GM12878 (cell line): ENCODE data around the gene SOBP. TPM values are rescaled to one million over a fixed set of nuclear protein-coding genes. Genes with fewer than 3 reads are reported as not detected.

Experiments
- ATAC-seq: fragments of 200-7000 bp; cut with Tn5 transposase; 3 replicates; pipeline ENCODE4 v1.9.1; 2020; ENCODE audit warnings: mild to moderate bottlenecking, moderate library complexity
- BruUV-seq: library from RNA; stranded (reverse); fragments of 400-500 nt; replicated peaks from 2 replicates; lab custom pipeline; 2021; lab: Mats Ljungman, UMichigan
- CTCF ChIA-PET: fragments of 300-600 bp; sonication (Branson Sonifier 250); formaldehyde crosslinking; extraction: SDS; loops from one replicate; lab custom pipeline; 2021; ENCODE audit warnings: inconsistent platforms; lab: Yijun Ruan, JAX
- POLR2A ChIA-PET: fragments of 350-600 bp; formaldehyde crosslinking; extraction: SDS; loops from one replicate; lab custom pipeline; 2021; ENCODE audit warnings: inconsistent platforms; lab: Charles Lee
- RAD21 ChIA-PET: fragments of 300-600 bp; sonication (Branson Sonifier 250); formaldehyde crosslinking; loops from one replicate; lab custom pipeline; 2023; ENCODE audit warnings: antibody characterized with exemption; ENCODE audit not compliant: unreplicated experiment; lab: Charles Lee
- SMC1A ChIA-PET: fragments of 300-600 bp; sonication (Branson Sonifier 250); formaldehyde crosslinking; loops from one replicate; lab custom pipeline; 2023; ENCODE audit not compliant: unreplicated experiment, uncharacterized antibody; lab: Charles Lee
- DNase-seq: peaks from one replicate; pipeline ENCODE4 v3.0.0-alpha.2; 2011; ENCODE audit warnings: low read depth, low spot score
- FAIRE-seq: peaks from 3 replicates; lab custom pipeline; 2011; peaks lifted over from hg19 to GRCh38; lab: Jason Lieb, UNC
- H2AFZ ChIP-seq: 2 replicates; pipeline ENCODE4 v1.6.0; 2011; ENCODE audit warnings: low read depth, low read length, control low read depth; ENCODE audit not compliant: control insufficient read depth
- H3K27ac ChIP-seq: 2 replicates; pipeline ENCODE4 v1.5.1; 2011; ENCODE audit warnings: control low read depth; ENCODE audit not compliant: control insufficient read depth, insufficient read depth
- H3K27me3 ChIP-seq, 2 experiments: replicated peaks in 1 of 2; 2 replicates each; pipeline versions ENCODE4 v1.6.0 to v1.6.1; 2011; ENCODE audit warnings: low read length in 1 of 2; ENCODE audit not compliant: control insufficient read depth in 2 of 2, insufficient read depth in 2 of 2
- H3K36me3 ChIP-seq, 2 experiments: 2 replicates each; pipeline ENCODE4 v1.5.1; 2011; ENCODE audit warnings: low read length in 1 of 2; ENCODE audit not compliant: control insufficient read depth in 2 of 2, insufficient read depth in 2 of 2
- H3K4me1 ChIP-seq: 2 replicates; pipeline ENCODE4 v1.6.1; 2011; ENCODE audit warnings: mild to moderate bottlenecking, low read length, moderate library complexity, mixed read lengths; ENCODE audit not compliant: control insufficient read depth, insufficient read depth
- H3K4me2 ChIP-seq: 2 replicates; pipeline ENCODE4 v1.6.0; 2011; ENCODE audit warnings: control low read depth; ENCODE audit not compliant: control insufficient read depth, insufficient read depth
- H3K4me3 ChIP-seq: fragments of 200-600 bp; sonication (generic); 2 replicates; pipeline ENCODE4 v1.5.1; 2016
- H3K79me2 ChIP-seq: 2 replicates; pipeline ENCODE4 v1.6.0; 2011; ENCODE audit warnings: low read length; ENCODE audit not compliant: control insufficient read depth, insufficient read depth
- H3K9ac ChIP-seq: 2 replicates; pipeline ENCODE4 v1.8.0; 2011; ENCODE audit warnings: low read length, control low read depth, mixed read lengths; ENCODE audit not compliant: control insufficient read depth, insufficient read depth
- H3K9me3 ChIP-seq: replicated peaks from 3 replicates; pipeline ENCODE4 v1.5.1; 2011; ENCODE audit warnings: mild to moderate bottlenecking, low read length; ENCODE audit not compliant: control insufficient read depth, insufficient read depth
- H4K20me1 ChIP-seq: 2 replicates; pipeline ENCODE4 v1.6.0; 2011; ENCODE audit not compliant: control insufficient read depth, insufficient read depth
- EZH2 ChIP-seq: IDR thresholded peaks from 2 replicates; pipeline ENCODE4 v1.6.1; 2012; ENCODE audit warnings: low read depth, mild to moderate bottlenecking, control low read depth, inconsistent platforms, low read length, borderline replicate concordance; ENCODE audit not compliant: control insufficient read depth
- HDAC6 ChIP-seq: fragments of 200-600 bp; sonication (generic); IDR thresholded peaks from one replicate; pipeline ENCODE4 v1.8.0; 2017; ENCODE audit warnings: antibody characterized with exemption; ENCODE audit not compliant: unreplicated experiment
- HDGF ChIP-seq: fragments of 450-650 bp; IDR thresholded peaks from 2 replicates; pipeline ENCODE4 v1.6.1; 2016; ENCODE audit warnings: antibody characterized with exemption
- POLR2A ChIP-seq: IDR thresholded peaks from 2 replicates; pipeline ENCODE4 v1.6.1; 2011; ENCODE audit warnings: low read depth, mild to moderate bottlenecking, low read length
- SUZ12 ChIP-seq: fragments of 200-600 bp; sonication (generic); IDR thresholded peaks from one replicate; pipeline ENCODE4 v1.6.1; 2018; ENCODE audit warnings: antibody characterized with exemption, mild to moderate bottlenecking; ENCODE audit not compliant: unreplicated experiment
- WGBS: methylation state at CpG from one replicate; pipeline ENCODE4 v1.1.6; 2016; ENCODE audit warnings: low lambda C conversion rate; ENCODE audit not compliant: insufficient replicate concordance, insufficient coverage; ENCODE audit errors: missing lambda C conversion rate; 5-methylcytosine and 5-hydroxymethylcytosine counted together
- in situ Hi-C: fragments of 300-500 bp; cut with MboI; formaldehyde crosslinking; loops from 9 replicates; pipeline ENCODE4 v1.14.3; 2018; ENCODE audit warnings: mixed read lengths
- intact Hi-C: fragments of 100-400 bp; cut with micrococcal nuclease; formaldehyde crosslinking; loops from one replicate; pipeline ENCODE4 v1.14.2; 2022; ENCODE audit not compliant: unreplicated experiment
- polyA plus RNA-seq, 11 experiments: library from polyadenylated mRNA; depleted of rRNA in 4 of 11; unstranded in 6 of 11; stranded (reverse) in 5 of 11; fragments of >200 nt; fragmentation: Nextera tagmentation in 4 of 11; fragmentation: Illumina TruSeq in 1 of 11; extraction: Ambion mirVana in 4 of 11; extraction: Trizol in 1 of 11; gene quantifications; 1 replicate in 1 of 11; 2 replicates in 10 of 11; pipeline versions ENCODE4 v1.2.1 to v1.2.3, GENCODE V29; 2011 to 2016; ENCODE audit warnings: inconsistent platforms in 2 of 11, missing spikeins in 2 of 11, low read depth in 1 of 11
- total RNA-seq, 4 experiments: library from RNA; depleted of rRNA in 3 of 4; stranded (reverse); fragments of >200 nt in 3 of 4; fragmentation: Illumina TruSeq in 1 of 4; extraction: Trizol in 1 of 4; gene quantifications; 2 replicates each; pipeline versions ENCODE4 v1.2.1 to v1.2.3, GENCODE V29; 2013 to 2021
- TF ChIP-seq, protein P1 (sequence below): IDR thresholded peaks from 2 replicates; pipeline ENCODE4 v1.6.1; 2011; ENCODE audit warnings: mild to moderate bottlenecking, low read depth, low read length, moderate library complexity; ENCODE audit not compliant: insufficient replicate concordance
- TF ChIP-seq, protein P2 (sequence below): IDR thresholded peaks from 2 replicates; pipeline ENCODE4 v1.6.1; 2012; ENCODE audit warnings: improper control_type of control experiment, low read depth, low read length; ENCODE audit not compliant: insufficient replicate concordance
- TF ChIP-seq, protein P3 (sequence below): IDR thresholded peaks from 2 replicates; pipeline ENCODE4 v1.6.1; 2012; ENCODE audit warnings: mild to moderate bottlenecking, low read depth, low read length

SOBP gene
- total and polyA plus RNA-seq, 10 of the 15 experiments (the other 5 are each of a cell fraction or from before 2014, with no cell fraction given) = 0.49 to 1.9 (median 0.78) TPM

DNA sequence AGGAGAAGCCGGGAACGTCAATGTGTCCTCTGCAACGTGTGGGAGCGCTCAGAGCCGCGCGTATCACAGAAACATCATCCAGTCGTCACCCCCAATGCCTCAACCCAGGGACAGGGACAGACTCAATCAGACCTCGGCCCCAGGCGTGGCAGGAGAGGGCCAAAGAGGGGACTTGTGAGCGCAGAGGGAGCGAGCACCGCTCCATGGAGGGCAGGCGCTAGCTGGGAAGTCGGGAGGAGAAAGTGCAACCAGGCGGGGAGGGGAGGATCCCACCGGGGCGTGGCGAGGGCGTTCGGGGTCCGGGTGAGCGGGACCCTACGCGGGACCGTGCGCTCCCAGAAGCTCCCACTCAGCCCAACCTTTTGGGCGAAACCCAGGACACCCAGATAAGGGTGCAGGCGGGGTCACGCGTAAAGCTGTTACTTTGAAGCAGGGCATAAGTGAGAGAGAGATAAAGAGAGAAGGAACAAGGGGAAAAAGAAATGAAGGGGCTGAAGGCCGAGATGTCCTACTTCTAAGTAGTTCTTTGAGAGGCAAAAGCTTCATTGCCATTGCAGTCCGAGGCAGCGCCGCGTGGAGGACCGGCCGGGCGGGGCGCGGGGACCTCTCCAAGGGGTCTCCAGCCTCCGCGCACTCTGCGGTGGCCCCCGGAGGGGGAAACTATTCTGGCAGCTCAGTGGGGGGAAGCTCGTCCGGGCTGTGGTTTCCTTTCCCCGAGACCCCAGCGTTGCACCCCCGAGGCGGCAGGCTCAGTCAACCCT is 862 bp upstream of the SOBP start:
- ATAC-seq (peak; percentile 34), FAIRE-seq (no peak), DNase-seq (no peak)
- ChIA-PET CTCF (no interaction called here), POLR2A (no interaction called here), SMC1A (no interaction called here), RAD21 (interaction anchor here (0.7 kb wide), 1 partner anchor 171 kb away, joined by 3 read pairs; no protein-coding TSS in a partner anchor)
- H3K79me2 ChIP-seq = no peaks in the 10 kb centered on the region
- in situ Hi-C loops = no loop called here
- no peaks in the 10 kb centered on the region for H4K20me1 ChIP-seq
- intact Hi-C loops = no loop called here
- no peaks in the 10 kb centered on the region for H3K36me3 ChIP-seq
- no peak overlapping the region for H3K27ac ChIP-seq
- peaks cover 9 to 34% of the 10 kb centered on the region in 2 experiments for H3K27me3 ChIP-seq
- peak overlapping the region; percentile 86 for H3K4me2 ChIP-seq
- no peaks in the 10 kb centered on the region for H3K9me3 ChIP-seq
- no TSS peak for BruUV-seq
- peak overlapping the region; percentile 17; the same call in 1 of the 2 replicates for H2AFZ ChIP-seq
- no peak overlapping the region; the same call in 1 of the 2 replicates for H3K9ac ChIP-seq
- peaks cover 15% of the 10 kb centered on the region for H3K4me1 ChIP-seq
- 3% methylated on average over 51 of the region's 51 CpGs for WGBS
- TF ChIP-seq, protein P1, sequence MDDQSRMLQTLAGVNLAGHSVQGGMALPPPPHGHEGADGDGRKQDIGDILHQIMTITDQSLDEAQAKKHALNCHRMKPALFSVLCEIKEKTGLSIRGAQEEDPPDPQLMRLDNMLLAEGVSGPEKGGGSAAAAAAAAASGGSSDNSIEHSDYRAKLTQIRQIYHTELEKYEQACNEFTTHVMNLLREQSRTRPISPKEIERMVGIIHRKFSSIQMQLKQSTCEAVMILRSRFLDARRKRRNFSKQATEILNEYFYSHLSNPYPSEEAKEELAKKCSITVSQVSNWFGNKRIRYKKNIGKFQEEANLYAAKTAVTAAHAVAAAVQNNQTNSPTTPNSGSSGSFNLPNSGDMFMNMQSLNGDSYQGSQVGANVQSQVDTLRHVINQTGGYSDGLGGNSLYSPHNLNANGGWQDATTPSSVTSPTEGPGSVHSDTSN = no peak
- TF ChIP-seq, protein P2, sequence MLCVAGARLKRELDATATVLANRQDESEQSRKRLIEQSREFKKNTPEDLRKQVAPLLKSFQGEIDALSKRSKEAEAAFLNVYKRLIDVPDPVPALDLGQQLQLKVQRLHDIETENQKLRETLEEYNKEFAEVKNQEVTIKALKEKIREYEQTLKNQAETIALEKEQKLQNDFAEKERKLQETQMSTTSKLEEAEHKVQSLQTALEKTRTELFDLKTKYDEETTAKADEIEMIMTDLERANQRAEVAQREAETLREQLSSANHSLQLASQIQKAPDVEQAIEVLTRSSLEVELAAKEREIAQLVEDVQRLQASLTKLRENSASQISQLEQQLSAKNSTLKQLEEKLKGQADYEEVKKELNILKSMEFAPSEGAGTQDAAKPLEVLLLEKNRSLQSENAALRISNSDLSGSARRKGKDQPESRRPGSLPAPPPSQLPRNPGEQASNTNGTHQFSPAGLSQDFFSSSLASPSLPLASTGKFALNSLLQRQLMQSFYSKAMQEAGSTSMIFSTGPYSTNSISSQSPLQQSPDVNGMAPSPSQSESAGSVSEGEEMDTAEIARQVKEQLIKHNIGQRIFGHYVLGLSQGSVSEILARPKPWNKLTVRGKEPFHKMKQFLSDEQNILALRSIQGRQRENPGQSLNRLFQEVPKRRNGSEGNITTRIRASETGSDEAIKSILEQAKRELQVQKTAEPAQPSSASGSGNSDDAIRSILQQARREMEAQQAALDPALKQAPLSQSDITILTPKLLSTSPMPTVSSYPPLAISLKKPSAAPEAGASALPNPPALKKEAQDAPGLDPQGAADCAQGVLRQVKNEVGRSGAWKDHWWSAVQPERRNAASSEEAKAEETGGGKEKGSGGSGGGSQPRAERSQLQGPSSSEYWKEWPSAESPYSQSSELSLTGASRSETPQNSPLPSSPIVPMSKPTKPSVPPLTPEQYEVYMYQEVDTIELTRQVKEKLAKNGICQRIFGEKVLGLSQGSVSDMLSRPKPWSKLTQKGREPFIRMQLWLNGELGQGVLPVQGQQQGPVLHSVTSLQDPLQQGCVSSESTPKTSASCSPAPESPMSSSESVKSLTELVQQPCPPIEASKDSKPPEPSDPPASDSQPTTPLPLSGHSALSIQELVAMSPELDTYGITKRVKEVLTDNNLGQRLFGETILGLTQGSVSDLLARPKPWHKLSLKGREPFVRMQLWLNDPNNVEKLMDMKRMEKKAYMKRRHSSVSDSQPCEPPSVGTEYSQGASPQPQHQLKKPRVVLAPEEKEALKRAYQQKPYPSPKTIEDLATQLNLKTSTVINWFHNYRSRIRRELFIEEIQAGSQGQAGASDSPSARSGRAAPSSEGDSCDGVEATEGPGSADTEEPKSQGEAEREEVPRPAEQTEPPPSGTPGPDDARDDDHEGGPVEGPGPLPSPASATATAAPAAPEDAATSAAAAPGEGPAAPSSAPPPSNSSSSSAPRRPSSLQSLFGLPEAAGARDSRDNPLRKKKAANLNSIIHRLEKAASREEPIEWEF = no peak
- no peak for TF ChIP-seq EZH2
- peak; percentile 11 for TF ChIP-seq HDAC6
- TF ChIP-seq, protein P3, sequence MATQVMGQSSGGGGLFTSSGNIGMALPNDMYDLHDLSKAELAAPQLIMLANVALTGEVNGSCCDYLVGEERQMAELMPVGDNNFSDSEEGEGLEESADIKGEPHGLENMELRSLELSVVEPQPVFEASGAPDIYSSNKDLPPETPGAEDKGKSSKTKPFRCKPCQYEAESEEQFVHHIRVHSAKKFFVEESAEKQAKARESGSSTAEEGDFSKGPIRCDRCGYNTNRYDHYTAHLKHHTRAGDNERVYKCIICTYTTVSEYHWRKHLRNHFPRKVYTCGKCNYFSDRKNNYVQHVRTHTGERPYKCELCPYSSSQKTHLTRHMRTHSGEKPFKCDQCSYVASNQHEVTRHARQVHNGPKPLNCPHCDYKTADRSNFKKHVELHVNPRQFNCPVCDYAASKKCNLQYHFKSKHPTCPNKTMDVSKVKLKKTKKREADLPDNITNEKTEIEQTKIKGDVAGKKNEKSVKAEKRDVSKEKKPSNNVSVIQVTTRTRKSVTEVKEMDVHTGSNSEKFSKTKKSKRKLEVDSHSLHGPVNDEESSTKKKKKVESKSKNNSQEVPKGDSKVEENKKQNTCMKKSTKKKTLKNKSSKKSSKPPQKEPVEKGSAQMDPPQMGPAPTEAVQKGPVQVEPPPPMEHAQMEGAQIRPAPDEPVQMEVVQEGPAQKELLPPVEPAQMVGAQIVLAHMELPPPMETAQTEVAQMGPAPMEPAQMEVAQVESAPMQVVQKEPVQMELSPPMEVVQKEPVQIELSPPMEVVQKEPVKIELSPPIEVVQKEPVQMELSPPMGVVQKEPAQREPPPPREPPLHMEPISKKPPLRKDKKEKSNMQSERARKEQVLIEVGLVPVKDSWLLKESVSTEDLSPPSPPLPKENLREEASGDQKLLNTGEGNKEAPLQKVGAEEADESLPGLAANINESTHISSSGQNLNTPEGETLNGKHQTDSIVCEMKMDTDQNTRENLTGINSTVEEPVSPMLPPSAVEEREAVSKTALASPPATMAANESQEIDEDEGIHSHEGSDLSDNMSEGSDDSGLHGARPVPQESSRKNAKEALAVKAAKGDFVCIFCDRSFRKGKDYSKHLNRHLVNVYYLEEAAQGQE = no peak
- peak; percentile 21 for TF ChIP-seq SUZ12
- no peak for TF ChIP-seq HDGF
- TF ChIP-seq POLR2A = no peak
- H3K4me3 ChIP-seq = peak overlapping the region; percentile 59
